Mucosa of descending colon (tissue), 3 donors: ENCODE data around the gene CMSS1. TPM values are rescaled to one million over a fixed set of nuclear protein-coding genes. Genes with fewer than 3 reads are reported as not detected.

Experiments used
- ATAC-seq: fragments of 200-7000 bp; cut with Tn5 transposase; one replicate; pipeline ENCODE4 v1.9.1; 2020; ENCODE audit warnings: mild to moderate bottlenecking, moderate library complexity
- DNase-seq, 3 donors: peaks; one replicate each; pipeline ENCODE4 v3.0.0-alpha.2; 2020
- H3K36me3 ChIP-seq: fragments of 200-600 bp; one replicate; pipeline ENCODE4 v1.8.0; 2021; ENCODE audit warnings: low read depth, mild to moderate bottlenecking
- H3K4me1 ChIP-seq: fragments of 200-600 bp; one replicate; pipeline ENCODE4 v1.8.0; 2021; ENCODE audit warnings: low read depth, mild to moderate bottlenecking
- H3K4me3 ChIP-seq: fragments of 200-600 bp; one replicate; pipeline ENCODE4 v1.8.0; 2021; ENCODE audit warnings: mild to moderate bottlenecking
- H3K9me3 ChIP-seq: fragments of 200-600 bp; one replicate; pipeline ENCODE4 v1.8.0; 2021; ENCODE audit warnings: mild to moderate bottlenecking
- intact Hi-C, 2 donors: fragments of 100-400 bp; cut with DNase I in 1 of 2; cut with micrococcal nuclease in 1 of 2; formaldehyde crosslinking; loops; one replicate each; pipeline versions ENCODE4 v1.11.0 to v1.11.1; 2022; cut with DNase I, micrococcal nuclease
- total RNA-seq, 3 donors: library from RNA; stranded (reverse); fragmentation: NEBNext Ultra II Directional in 2 of 3; extraction: Animal tissue kit (Norgen Biotek cat#: 25700) in 2 of 3; gene quantifications; one replicate each; pipeline versions ENCODE4 v1.2.1 to v1.2.4, GENCODE V29; 2021 to 2023
- TF ChIP-seq, protein P1 (sequence below): fragments of 200-600 bp; IDR thresholded peaks from one replicate; pipeline ENCODE4 v1.8.0; 2022; ENCODE audit warnings: antibody characterized with exemption, mild to moderate bottlenecking
- donor health status: DM: no; HTN: no; CAD: no; lungs with moderate emphysema.
- donor health status: DM: no; HTN: no; CAD: no.
- donor health status: DM: no; HTN: yes; CAD: no.

Gene CMSS1
- total RNA-seq, 3 donors from 2014 or later: 9.6 to 24.2 (median 13.8) TPM

DNA sequence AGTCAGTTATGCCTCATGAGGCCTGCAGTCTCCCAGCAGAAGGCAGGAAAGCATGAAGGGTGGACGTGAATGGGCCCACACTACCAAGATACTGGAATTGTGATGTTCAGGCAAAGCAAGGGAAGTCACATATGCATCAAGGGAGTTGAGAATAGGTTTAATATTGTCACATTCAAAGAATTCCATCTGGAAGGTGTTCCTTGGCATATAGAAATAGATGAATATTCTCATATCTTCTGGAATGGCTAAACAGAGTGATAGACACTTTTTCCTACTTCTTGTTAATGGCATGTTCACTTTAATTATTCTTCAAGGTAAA lies 103.7 kb downstream of the CMSS1 start:
- TF ChIP-seq, protein P1, sequence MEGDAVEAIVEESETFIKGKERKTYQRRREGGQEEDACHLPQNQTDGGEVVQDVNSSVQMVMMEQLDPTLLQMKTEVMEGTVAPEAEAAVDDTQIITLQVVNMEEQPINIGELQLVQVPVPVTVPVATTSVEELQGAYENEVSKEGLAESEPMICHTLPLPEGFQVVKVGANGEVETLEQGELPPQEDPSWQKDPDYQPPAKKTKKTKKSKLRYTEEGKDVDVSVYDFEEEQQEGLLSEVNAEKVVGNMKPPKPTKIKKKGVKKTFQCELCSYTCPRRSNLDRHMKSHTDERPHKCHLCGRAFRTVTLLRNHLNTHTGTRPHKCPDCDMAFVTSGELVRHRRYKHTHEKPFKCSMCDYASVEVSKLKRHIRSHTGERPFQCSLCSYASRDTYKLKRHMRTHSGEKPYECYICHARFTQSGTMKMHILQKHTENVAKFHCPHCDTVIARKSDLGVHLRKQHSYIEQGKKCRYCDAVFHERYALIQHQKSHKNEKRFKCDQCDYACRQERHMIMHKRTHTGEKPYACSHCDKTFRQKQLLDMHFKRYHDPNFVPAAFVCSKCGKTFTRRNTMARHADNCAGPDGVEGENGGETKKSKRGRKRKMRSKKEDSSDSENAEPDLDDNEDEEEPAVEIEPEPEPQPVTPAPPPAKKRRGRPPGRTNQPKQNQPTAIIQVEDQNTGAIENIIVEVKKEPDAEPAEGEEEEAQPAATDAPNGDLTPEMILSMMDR: no peak

DNA sequence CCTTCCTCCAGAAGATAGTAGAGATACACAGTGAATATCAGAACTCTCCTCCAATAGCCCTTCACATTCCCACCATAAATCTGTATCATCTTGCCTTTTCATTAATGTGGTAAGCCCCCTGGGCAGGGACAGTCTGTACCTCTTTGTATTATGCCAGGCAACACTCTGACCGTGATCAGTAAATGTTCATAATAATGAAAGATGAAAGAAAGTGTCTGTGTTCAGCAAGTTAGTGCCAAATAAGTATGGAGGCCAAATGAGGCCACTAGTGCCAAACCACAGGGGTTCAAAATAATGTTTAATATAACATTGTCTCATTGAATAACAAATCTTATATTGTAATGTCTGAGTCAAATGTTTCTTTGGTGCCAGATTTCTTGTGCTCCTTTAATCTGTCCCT lies 104.3 kb downstream of the CMSS1 start:
- TF ChIP-seq, protein P1: no peak
- no peaks in the 10 kb centered on the region for H3K9me3 ChIP-seq
- H3K4me1 ChIP-seq: peaks cover 43% of the 10 kb centered on the region
- DNase-seq (no peak), ATAC-seq (no peak)
- no peak overlapping the region for H3K4me3 ChIP-seq
- no peaks in the 10 kb centered on the region for H3K36me3 ChIP-seq
- intact Hi-C loops: loop anchor here in 1 of 2 donors (10.0 kb wide), 1 partner anchor 47 kb away; no protein-coding TSS in a partner anchor

More for the DNA sequence above, 103.7 kb downstream of the CMSS1 start:
- intact Hi-C loops: loop anchor here in 1 of 2 donors (10.0 kb wide), 1 partner anchor 47 kb away; no protein-coding TSS in a partner anchor
- no peaks in the 10 kb centered on the region for H3K9me3 ChIP-seq
- no peak overlapping the region for H3K4me3 ChIP-seq
- H3K36me3 ChIP-seq: no peaks in the 10 kb centered on the region
- no peak for ATAC-seq
- DNase-seq: no peak
- H3K4me1 ChIP-seq: peaks cover 43% of the 10 kb centered on the region

DNA sequence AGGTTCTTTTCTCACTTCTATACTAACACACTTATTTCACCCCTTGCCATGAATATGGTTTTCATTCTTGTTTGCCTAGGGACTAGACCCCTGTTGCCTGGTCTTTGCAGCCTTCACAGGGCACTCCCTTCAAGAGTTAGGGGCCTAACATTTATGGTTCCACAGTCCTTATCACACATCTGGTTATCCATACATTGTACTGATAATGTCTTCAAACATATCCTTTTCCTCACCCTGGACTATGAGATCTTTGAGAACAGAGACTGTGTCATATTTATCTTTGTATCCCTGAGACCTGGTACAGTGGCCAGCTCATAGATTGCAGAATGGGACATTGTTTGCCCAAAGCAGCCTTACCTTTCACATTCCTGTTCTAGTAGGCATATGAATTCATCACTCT lies 106.2 kb downstream of the CMSS1 start:
- DNase-seq: no peak
- Histone ChIP-seq H3K4me3 (no peak overlapping the region), H3K36me3 (no peaks in the 10 kb centered on the region), H3K9me3 (no peaks in the 10 kb centered on the region), H3K4me1 (peaks cover 43% of the 10 kb centered on the region)
- TF ChIP-seq, protein P1: no peak
- intact Hi-C loops: loop anchor here in 1 of 2 donors (10.0 kb wide), 1 partner anchor 49 kb away; no protein-coding TSS in a partner anchor
- no peak for ATAC-seq

GRCh38 chr3:99925584-99926230 lies 108.0 kb downstream of the CMSS1 start:
- Histone ChIP-seq H3K4me1 (peaks cover 32% of the 10 kb centered on the region), H3K4me3 (no peak overlapping the region), H3K36me3 (no peaks in the 10 kb centered on the region), H3K9me3 (no peaks in the 10 kb centered on the region)
- intact Hi-C loops: loop anchor here in 1 of 2 donors (10.0 kb wide), 1 partner anchor 51 kb away; no protein-coding TSS in a partner anchor
- TF ChIP-seq, protein P1: no peak
- ATAC-seq (peak; percentile 48), DNase-seq (peak in 1 of 3 donors; percentile 42)

- Histone ChIP-seq H3K36me3 (no peaks in the 10 kb centered on the region), H3K9me3 (no peaks in the 10 kb centered on the region), H3K4me1 (peaks cover 20% of the 10 kb centered on the region), H3K4me3 (no peak overlapping the region)
- DNase-seq (no peak), ATAC-seq (no peak)
- intact Hi-C loops: loop anchor here in 1 of 2 donors (10.0 kb wide), 1 partner anchor 53 kb away; no protein-coding TSS in a partner anchor
- TF ChIP-seq, protein P1: no peak
Measured at GRCh38 chr3:99927671-99928457, 110.2 kb downstream of the CMSS1 start.
